Measurements from ENCODE around the gene LRPAP1. TPM values are rescaled to one million over a fixed set of nuclear protein-coding genes. Genes with fewer than 3 reads are reported as not detected.

LRPAP1 gene
- total and polyA plus RNA-seq, 2 experiments from 2014 or later: 63.0 to 82.5 TPM

GRCh38 chr4:3516836-3517730 lies 15.1 kb downstream of the LRPAP1 start:
- Histone ChIP-seq H3K27me3 (ENCODE audit: insufficient read depth) (no peaks in the 10 kb centered on the region), H2AFZ (no peak overlapping the region), H3K4me3 (no peak overlapping the region), H3F3A (replicated peaks; ENCODE audit: low read depth) (no peaks in the 10 kb centered on the region), H3K79me2 (replicated peaks; ENCODE audit: insufficient read depth) (no peaks in the 10 kb centered on the region), H3K4me2 (no peak overlapping the region), H3K9me2 (ENCODE audit: insufficient read depth) (no peaks in the 10 kb centered on the region), H3K27ac (ENCODE audit: low read depth) (no peak overlapping the region), H3K36me3 (ENCODE audit: insufficient read depth) (peaks cover 10% of the 10 kb centered on the region; the same call in 1 of the 2 replicates), H4K20me1 (replicated peaks; ENCODE audit: insufficient read depth) (peaks cover 5% of the 10 kb centered on the region; the same call in 1 of the 2 replicates), H3K4me1 (ENCODE audit: insufficient read depth) (no peaks in the 10 kb centered on the region)
- ATAC-seq (no peak), DNase-seq (ENCODE audit: low spot score) (no peak)
- H3K27ac Mint-ChIP-seq: no peak overlapping the region
- peaks cover 6% of the 10 kb centered on the region; the same call in 2 of the 3 replicates for H3K4me1 Mint-ChIP-seq
- peaks cover 69% of the 10 kb centered on the region for H3K36me3 Mint-ChIP-seq (ENCODE audit: low read depth)
- H3K4me3 Mint-ChIP-seq: no peak overlapping the region
- H3K9me3 Mint-ChIP-seq: no peaks in the 10 kb centered on the region
- peaks cover 8% of the 10 kb centered on the region for H3K27me3 Mint-ChIP-seq (ENCODE audit: insufficient read depth, low read depth, poor library complexity)
- TF ChIP-seq REST (IDR thresholded peaks at IDR 0.05; ENCODE audit: unreplicated experiment) (no peak), ZNF462 (CRISPR knock-in tag; IDR thresholded peaks at IDR 0.05) (no peak), JUNB (IDR thresholded peaks at IDR 0.05; ENCODE audit: unreplicated experiment) (no peak), ZNF331 (CRISPR knock-in tag; IDR thresholded peaks at IDR 0.05; ENCODE audit: low read depth) (no peak), ETS1 (IDR thresholded peaks at IDR 0.05) (no peak), EZH2 (IDR thresholded peaks at IDR 0.05; ENCODE audit: low read depth, unreplicated experiment) (no peak), ZNF114 (CRISPR knock-in tag; IDR thresholded peaks at IDR 0.05) (no peak), CREB1 (CRISPR knock-in tag; IDR thresholded peaks at IDR 0.05; ENCODE audit: low read depth) (no peak), NANOG (IDR thresholded peaks at IDR 0.05; ENCODE audit: borderline replicate concordance) (no peak), STAT1 (IDR thresholded peaks at IDR 0.05; ENCODE audit: unreplicated experiment) (no peak), EZH2phosphoT487 (IDR thresholded peaks at IDR 0.05; ENCODE audit: unreplicated experiment) (no peak), CTCF (conservative IDR thresholded peaks at IDR 0.05; ENCODE audit: low read depth in 2 of 2) (no peak), POLR2AphosphoS5 (IDR thresholded peaks at IDR 0.05; ENCODE audit: low read depth) (no peak)
